GM19468 (cell line): Measurements from ENCODE around the gene TCP1.
A peak's percentile ranks its signal among the peaks of the same experiment; 100 is the strongest.
"Not testable (repeated sequence)": the region's sequence is repeated elsewhere in the genome, so short reads cannot be mapped to it uniquely, and the experiment has no call there.

Experiments
- ATAC-seq: cut with Tn5 transposase; IDR thresholded peaks from one replicate; pipeline ENCODE4 v1.9.1; 2021; ENCODE audit warnings: mild to moderate bottlenecking, moderate library complexity, moderate number of reproducible peaks; ENCODE audit not compliant: unreplicated experiment; ENCODE audit errors: extremely low read depth

The TCP1 gene

DNA sequence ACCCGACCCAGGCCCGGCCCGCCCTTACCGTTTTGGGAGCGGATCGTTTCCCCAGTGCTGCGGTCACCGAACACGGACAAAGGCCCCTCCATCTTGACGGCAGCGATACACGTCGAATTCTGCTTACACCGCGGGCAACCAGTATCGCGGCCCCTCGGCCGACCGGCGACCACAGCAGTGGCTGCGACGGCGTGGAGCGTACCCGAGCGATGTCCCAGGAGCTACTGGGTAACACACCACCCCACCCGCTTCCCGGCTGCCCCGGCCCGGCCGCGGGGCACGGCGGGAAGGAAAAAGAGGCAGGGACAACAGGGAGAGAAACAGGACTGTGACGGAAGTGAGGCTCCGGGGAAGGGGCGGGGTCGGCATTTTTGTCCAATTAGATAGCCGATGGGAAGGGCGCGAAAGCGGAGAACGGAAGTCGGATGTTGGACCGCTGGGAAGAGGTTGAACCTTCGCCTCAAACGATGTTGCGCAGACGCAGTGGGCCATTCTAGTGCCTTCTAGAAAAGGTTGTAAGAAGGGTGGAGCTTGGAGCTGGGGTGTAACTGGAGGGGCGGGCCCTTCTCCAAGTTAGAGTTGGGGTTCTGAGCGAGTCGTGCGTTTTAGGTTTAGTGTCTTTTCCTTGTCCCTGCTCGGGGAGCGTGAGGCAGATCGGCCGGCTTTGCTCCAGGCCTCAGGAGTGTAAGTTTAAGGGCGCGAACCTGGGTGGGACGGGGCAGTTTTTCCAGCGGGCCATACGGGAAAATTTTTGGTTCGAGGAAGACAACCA is at the start of gene TCP1:
Gene TCP1 (minus strand): TSS at position 226 of the 772 bp plus-strand sequence. CDS start 134 bp downstream, at position 92.
- peak; percentile 51 for ATAC-seq

DNA sequence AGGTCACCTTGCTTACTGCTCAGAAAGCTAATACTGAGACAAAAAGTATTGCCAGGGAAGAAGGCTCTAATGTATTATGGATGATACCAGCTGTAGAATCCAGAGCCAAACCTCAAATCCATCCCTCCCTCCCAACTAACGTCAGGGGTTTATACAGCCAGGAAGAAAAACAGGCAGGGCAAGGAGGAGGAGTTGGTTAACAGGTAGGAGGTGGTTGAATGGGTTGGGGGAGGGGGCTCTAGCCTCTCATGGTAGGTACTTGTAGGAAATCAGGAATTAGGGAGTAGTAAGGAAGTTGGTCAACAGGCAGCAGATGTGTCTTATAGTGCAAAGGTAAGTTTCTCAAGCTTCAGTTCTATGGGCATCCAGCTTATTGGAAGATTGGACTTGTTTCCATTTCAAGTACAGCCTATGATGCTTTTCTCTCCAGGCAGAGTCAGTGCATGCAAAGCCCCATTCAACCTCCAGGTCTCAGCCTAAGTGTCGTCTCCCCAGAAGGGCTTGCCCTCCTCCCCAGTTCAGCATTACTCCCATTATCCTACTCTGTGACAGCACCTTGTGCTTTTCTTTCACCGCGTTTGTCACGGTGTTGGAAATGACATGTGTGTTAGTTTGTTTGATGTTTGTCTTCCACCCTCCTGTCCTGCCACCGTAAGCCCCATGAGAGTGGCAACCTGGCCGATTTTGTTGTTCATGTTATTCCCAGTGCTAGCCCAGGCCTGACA is 48.8 kb upstream of the TCP1 start:
- ATAC-seq: no peak

DNA sequence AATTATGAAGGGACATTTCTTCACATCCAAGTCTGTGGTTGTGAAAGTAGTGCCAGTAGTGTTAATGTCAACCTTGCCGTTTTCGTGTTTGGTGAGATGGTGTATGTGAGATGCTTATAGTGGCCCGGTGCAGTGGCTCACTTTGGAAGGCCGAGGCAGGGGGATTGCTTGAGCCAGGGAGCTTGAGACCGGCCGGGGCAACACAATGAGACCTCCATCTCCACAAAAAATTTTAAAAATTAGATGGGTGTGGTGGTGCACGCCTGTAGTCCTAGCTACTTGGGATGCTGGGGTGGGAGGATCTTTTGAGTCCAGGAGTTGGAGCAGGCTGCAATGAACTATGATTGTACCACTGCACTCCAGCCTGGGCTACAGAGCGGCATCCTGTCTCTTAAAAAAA is 48.1 kb upstream of the TCP1 start:
- no peak for ATAC-seq

DNA sequence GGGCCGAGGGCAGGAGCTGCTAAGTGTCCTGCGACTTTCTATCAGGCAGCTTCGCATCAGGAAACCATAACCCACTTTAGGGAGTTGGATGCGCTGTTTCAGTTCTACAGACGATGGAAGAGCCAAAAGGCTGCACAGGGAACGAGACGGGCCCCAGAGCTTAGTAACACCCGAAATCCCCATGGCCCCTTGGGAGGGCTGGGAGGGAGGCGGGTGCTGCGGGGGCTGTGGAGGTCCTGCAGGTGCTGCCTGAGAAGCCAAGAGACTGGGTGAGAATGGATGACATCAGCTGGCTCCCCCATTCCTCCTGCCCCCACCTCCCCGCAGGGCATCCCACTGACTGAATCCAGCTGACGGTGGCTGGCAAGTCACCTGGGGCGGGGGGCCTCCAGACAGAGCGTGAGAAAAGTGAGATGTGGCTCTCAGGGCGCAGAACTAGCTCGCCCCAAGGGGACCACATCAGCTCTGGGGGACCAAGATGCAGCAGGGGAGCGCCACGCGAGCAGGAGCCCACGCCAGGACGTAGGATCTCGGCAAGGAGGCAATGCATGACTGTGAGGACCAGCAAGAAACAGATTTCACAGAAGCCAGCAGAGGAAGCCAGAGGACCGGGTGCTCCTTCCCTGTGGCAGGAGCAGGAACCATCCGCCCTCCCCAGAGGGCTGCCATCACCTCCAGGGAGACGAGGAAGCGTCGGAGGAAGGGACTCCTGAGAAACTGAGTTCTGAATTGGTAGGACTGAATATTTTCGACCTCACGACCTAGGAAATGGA is 47.5 kb upstream of the TCP1 start:
- no peak for ATAC-seq

DNA sequence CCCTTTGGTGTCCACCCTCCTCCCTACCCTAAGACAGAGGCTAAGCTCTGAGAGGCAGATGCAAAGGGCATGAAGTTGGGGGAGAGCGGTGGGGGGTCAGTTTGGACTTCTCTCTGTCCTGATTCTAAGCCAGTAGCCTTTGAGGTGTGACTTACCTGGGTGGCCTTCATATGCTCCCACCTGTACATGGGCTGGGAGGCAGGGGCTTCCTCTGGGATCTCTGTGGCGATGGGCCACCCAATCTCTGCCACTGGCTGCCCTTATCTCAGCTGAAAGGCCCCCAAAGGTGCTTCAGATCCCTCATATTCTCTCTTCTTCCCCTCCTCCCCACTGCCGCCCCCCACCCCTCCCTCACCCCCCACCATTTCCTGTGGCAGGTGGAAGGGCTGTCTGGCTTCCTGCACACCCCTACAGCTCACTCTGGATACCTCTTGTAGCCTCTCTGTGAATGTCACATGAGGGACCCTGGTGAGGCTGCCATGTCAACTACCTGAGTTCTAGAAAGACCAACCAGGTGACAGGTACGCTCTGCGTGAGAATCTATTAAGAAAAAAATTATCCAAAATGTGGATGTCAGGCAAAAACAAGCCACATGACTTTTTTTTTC is 44.7 kb upstream of the TCP1 start:
- ATAC-seq: no peak

DNA sequence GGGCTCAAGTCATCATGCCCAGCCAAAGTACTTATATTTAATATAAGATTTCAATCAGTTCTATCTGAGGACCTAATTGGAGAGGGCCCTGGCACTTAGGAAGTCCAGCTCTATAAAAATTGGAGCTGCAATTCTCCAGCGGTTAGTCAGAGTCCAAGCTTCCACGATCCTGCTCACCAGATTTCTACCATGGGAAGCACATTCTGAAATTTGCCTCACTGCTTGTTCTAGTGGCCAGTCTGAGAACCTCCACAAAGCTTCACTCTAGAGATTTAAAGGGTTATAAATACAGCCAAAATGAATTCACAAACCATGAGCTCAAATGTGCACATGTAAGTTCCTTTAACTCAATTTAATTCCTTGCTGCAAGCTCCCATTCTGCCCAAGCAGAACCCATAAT is 44.2 kb upstream of the TCP1 start:
- no peak for ATAC-seq

DNA sequence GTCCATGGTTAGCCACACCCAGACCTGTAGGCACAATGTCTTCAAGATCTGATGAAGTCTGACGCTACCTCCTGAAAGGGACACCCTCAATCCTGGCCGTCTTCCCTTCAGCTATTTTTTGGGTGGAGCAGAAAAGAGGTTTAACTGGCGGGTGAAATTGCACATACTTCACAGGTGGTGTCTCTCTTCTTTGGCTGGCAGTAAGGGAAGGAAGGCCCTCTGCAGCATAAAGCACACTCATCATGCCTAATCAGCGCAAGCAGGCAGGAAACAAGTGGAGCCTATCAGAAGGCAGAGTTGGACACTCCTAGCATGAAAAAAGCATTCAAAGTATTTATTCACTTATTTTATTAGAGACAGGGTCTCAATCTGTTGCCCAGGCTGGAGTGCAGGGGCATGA is 43.5 kb upstream of the TCP1 start:
- no peak for ATAC-seq

DNA sequence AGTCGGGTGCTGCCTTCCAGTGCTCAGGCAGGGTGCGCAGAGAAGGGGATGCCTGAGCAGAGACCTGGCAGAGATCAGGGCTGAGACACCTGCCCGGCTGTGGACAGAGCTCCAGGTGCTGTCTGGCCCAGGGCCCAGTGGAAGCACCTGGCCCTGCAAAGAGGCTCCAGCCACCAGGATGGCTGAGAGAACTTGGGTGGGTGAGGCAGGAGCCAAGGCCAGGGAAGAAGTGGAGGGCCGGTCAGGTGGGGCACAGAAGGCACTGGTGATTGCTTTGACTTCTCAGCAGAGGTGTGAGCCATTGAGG is 41.9 kb upstream of the TCP1 start:
- ATAC-seq: no peak

DNA sequence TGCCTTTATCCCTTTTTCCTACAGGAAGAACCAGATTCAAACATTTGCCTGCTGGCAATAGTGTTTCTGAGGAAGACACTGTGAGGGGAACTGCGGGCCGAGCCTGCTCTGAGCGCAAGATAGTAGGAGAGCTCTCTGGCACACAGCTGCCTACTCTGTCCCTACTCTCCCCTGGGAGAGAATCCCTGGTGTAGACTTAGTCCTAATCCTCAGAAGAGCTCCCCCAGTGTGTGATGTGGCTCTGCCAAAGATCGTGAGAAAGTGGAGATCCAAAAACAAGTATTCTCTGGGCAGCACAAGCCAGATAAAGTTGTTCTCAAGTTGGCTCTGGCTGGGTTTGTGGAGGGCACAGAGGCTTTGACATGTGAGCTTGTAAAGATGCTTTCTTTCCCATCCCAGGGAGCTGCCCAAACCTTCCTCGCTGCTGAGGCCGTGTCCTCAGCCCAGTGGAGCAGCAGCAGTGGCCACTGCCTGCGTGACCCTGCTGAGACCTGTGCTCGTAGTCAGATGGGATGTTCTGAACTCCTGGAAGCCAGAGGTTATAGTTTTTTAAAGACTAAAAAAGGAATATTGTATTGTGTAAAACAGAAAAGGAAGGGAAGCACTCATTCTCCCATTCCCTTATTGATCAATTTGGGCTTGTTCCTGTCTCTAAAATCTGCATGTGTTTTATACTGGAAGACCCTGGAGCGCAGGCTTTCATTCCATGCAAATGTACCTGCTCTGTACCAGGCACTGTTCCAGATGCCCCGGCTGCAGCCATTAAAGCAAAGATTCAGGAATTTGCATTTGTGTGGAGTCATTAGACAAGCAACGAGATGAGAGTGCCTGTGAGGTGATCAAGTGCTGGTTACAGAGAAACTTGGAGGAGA is 41.3 kb upstream of the TCP1 start:
- no peak for ATAC-seq

DNA sequence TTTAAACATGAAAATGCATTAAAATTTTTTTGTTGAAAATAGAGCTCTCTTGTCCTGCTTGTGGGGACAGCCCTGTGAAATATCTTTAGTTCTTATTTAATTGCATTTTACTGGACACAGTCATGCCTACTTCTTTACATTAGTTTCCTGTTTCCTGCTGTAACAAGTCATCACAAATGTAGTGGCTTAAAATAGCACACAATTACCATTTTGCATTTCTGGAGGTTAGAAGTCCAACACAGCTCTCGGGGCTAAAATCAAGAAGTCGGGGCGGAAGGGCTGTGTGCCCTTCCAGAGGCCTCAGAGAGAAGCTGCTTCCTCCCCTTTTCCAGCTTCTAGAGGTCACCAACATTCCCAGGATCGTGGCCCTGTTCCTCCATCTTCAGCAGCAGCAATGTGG is 40.1 kb upstream of the TCP1 start:
- ATAC-seq: no peak

DNA sequence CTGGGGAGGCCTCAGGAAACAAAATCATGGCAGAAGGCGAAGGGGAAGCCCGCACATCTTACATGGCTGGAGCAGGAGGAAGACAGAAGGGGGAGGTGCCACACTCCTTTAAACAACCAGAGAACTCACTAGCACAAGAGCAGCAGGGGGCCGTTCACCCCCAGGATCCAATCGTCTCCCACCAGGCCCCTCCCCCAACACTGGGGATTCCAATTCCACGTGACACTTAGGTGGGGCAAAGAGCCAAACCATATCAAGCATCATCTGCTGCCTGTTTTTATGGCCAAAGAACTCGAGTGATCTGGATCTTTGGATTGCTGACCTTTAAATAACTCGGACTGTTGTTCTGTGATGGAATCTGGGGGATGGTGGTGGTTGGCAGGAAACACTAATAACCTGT is 38.7 kb upstream of the TCP1 start:
- no peak for ATAC-seq

DNA sequence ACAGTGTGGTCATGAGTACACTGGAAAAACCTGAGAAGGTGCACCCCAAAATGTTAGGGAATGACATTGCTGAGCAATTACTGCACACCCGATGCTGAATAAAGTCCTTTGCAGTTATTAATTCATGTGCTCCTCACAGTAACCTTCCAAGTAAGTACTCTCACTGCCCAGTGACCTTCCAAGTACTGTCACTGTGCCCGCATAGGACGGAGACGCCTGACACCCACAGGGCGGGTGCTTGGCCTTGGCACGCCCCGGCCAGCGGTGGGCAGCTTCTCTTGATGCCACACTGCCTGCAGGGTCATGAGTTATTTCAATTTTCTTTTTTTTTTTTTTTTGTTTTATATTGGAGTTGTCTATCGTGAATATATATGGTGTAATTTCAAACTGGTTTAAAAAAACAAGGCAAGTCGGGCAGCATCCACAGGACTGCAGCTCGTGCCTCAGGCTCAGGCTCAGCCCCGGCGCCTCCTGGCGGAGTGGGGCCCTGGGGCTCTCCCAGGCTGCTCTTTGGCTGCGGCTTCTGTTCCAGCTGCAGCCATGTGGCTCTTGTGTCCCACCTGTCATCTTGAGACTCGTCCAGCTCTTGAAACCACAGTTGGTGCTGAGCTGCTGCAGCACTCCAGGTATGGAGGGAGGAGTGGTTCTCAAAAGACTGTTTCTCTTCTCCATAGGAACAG is 37.7 kb upstream of the TCP1 start:
- no peak for ATAC-seq

DNA sequence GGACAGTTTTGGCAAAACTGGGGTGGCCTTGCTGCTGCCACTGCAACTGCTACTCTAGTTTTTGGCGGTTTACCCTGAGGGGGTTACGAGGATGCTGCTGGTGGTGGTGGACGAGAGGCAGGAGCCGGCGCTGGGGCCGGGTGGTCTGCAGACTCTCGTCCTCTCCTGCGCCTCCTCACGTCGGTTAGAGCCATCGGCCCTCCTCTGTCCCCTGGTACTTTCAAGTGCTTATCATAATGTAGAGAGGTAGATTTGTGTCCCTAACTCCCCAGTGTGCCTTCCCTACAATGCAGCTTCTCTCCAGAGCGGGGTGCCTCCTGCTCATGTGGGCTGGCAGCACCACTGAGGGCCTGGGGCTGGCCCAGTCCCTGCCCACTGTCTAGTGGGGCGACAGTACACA is 36.6 kb upstream of the TCP1 start:
- no peak for ATAC-seq

DNA sequence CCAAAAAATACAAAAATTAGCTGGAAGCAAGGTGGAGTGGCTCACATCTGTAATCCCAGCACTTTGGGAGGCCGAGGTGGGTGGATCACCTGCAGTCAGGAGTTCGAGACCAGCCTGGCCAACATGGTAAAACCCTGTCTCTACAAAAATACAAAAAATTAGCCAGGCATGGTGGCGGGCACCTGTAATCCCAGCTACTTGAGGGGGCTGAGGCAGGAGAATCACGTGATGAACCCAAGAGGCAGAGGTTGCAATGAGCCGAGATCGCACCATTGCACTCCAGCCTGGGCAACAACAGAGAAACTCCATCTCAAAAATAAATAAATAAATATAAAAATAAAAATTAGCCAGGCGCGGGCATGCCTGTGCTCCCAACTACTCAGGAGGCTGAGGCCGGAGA is 35.3 kb upstream of the TCP1 start:
- not testable (repeated sequence) for ATAC-seq

DNA sequence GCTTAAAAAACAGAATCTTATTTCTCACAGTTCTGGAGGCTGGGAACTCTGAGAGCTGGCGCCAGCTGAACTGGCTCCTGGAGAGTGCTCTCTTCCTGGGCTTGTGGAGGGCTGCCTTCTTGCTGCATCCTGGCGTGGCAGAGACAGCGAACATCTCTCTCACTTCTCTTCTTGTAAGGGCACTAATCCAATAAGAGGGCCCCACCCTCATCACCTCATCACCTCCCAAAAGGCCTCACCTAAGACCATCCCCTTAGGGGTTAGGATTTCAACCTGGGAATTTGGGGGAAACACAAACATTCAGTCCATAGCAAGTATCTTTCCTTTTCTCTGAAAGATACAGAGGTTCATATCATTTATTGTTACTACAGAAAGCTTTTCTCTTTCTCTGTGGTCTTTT is 34.6 kb upstream of the TCP1 start:
- no peak for ATAC-seq

DNA sequence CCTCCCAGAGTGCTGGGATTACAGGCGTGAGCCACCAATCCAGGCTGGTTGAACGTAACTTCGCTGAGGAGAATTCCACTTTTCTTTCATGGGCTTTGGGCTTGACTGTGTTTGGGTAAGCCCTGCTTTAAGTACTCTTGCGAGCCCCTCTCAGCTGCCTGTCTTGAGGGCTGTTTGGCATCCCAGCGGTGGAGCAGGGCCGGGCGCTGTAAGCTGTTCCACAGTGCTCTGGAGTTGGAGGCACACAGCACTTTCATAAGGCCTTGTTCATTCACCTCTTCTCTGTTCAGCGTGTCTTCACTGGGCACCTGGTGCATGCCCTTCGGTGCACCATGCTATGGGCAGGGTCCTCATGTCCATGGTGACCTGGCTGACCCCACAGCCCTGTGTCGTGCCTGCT is 32.3 kb upstream of the TCP1 start:
- no peak for ATAC-seq

DNA sequence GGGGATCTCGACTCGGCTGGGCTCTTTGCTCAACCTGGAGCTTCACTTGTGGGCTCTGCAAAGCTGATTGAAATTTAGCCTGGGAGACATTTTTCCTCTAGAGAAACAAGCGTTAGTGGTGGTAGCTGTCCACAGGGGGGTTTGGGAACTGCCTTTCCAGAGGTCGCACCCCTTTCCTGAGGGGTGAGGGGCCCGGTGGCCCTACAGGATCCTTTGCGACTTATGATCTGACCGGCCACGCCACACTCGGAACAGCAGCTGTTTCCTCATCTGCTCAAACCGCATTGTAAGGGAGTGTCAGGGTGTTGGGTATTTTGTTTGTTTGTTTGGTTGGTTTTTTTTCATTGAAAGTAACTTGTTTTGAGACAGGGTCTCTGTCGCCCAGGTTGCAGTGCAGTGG is 31.7 kb upstream of the TCP1 start:
- no peak for ATAC-seq

DNA sequence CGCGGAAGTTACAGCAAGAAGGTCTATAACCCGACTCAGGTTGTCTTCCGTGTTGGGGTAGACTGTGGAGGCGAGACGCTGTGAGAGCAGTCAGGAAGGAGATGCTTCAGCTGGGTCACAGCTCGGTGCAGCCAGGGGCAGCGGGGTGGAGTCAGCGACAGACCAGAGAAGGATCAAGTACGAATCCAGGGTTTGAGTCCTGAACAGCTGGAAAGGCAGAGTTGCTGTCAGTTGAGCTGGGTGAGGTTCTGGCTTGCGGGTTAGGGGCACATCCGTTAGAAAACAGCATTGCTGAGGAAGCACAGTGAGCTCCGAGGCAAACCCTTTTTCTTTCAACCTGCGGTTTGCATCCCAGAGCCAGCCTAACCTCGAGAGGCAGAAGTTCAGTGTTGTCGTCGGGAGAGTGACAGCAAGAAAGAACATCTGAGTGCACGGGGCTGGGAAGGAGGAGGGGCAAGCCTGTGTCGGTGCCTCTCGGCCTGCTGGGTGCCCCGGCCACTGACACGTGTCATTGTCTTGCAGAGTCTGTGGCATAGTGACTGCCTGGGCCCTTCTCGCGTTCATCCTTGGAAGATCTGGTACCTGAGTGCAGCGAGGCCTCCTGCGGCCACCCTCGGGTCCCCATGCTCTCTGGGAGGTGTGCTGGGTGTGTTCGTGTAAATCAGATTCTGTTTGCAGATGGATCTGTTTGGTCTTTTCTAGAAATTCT is 30.7 kb upstream of the TCP1 start:
- no peak for ATAC-seq

DNA sequence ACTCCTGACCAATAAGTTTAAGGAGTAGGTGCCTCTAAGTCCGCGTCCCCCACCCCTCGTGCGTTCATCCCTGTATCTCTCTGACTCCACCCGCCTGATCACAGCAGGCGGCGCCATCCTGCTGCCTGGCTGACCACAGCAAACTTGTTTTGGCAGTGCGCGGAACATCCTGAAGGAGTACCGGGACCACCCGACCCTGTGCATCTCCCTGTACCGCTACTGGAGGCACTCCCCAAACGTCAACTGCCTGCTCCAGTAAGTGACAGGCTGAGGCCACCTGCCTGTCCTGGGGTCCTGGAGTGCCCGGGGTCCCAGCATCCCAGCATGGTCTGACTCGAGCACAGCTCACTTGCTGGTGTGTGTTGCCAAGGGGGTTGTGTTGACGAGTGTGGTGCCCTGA is 29.7 kb upstream of the TCP1 start:
- no peak for ATAC-seq
